Keratinocyte (primary cell): ENCODE data around the gene MEGF10.

Experiments used
- CTCF ChIP-seq, 3 experiments: IDR thresholded peaks in 1 of 3; conservative IDR thresholded peaks in 1 of 3; optimal IDR thresholded peaks in 1 of 3; 2 replicates in 2 of 3; 3 replicates in 1 of 3; pipeline versions ENCODE3 to v1.5.1; 2011; ENCODE audit warnings: low read length in 3 of 3, mild to moderate bottlenecking in 3 of 3, moderate library complexity in 2 of 3, control low read depth in 1 of 3, inconsistent platforms in 1 of 3; ENCODE audit not compliant: insufficient read depth in 2 of 3; ENCODE audit errors: extremely low read depth in 1 of 3
- EZH2 ChIP-seq: IDR thresholded peaks from one replicate; pipeline ENCODE4 v1.6.1; 2012; ENCODE audit warnings: inconsistent platforms, mild to moderate bottlenecking, low read length, moderate library complexity

GRCh38 chr5:127398508-127398907 is 107.9 kb downstream of the MEGF10 start:
- TF ChIP-seq CTCF (optimal IDR thresholded peaks at IDR 0.05 in 1 of 3, IDR thresholded peaks at IDR 0.05 in 1 of 3, conservative IDR thresholded peaks at IDR 0.05 in 1 of 3; ENCODE audit: extremely low read depth in 1 of 3, insufficient read depth in 2 of 3, low read length in 3 of 3): no peak
- TF ChIP-seq EZH2: no peak
